Osteocyte (in vitro differentiated cells): ENCODE measurements around the gene ENOSF1. TPM values are rescaled to one million over a fixed set of nuclear protein-coding genes. Genes with fewer than 3 reads are reported as not detected.

Experiments used
- DNase-seq: peaks from one replicate; pipeline ENCODE4 v3.0.0; 2021; ENCODE audit warnings: mixed read lengths; ENCODE audit not compliant: unreplicated experiment; ENCODE audit errors: extremely low spot score
- H3K27ac Mint-ChIP-seq: one replicate; pipeline ENCODE4 v1.8.0; 2021; ENCODE audit warnings: mild to moderate bottlenecking, mixed read lengths; ENCODE audit not compliant: unreplicated experiment
- H3K27me3 Mint-ChIP-seq: one replicate; pipeline ENCODE4 v1.8.0; 2021; ENCODE audit warnings: mixed read lengths; ENCODE audit not compliant: unreplicated experiment
- H3K36me3 Mint-ChIP-seq: one replicate; pipeline ENCODE4 v1.8.0; 2021; ENCODE audit warnings: mixed read lengths; ENCODE audit not compliant: unreplicated experiment
- H3K4me1 Mint-ChIP-seq: one replicate; pipeline ENCODE4 v1.8.0; 2021; ENCODE audit warnings: mixed read lengths; ENCODE audit not compliant: unreplicated experiment
- H3K4me3 Mint-ChIP-seq: one replicate; pipeline ENCODE4 v1.8.0; 2021; ENCODE audit warnings: mild to moderate bottlenecking, moderate library complexity, mixed read lengths; ENCODE audit not compliant: unreplicated experiment
- H3K9me3 Mint-ChIP-seq: one replicate; pipeline ENCODE4 v1.8.0; 2021; ENCODE audit warnings: mixed read lengths; ENCODE audit not compliant: unreplicated experiment
- total RNA-seq: library from RNA; stranded (reverse); gene quantifications from 2 replicates; pipeline ENCODE4 v1.2.1, GENCODE V29; 2021
- TF ChIP-seq, protein P1 (sequence below): fragments of 200-600 bp; sonication (generic); IDR thresholded peaks from 2 replicates; pipeline ENCODE4 v1.5.0; 2021; ENCODE audit warnings: antibody characterized with exemption, mild to moderate bottlenecking, moderate library complexity

The ENOSF1 gene
- total RNA-seq, 1 donor from 2014 or later, result 22.3 TPM

DNA sequence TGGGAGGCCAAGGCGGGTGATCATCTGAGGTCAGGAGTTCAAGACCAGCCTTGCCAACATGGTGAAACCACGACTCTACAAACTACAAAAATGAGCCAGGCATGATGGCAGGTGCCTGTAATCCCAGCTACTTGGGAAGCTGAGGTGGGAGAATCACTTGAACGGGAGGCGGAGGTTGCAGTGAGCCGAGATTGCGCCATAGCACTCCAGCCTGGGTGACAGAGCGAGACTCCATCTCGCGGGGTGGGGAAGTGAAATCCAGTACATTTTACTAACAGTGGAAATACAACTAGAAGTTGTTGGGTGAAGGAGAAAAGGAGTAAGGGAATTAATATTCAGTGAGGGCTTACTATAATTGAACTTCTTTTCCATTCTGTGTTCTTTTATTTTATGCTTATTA lies 13.2 kb upstream of the ENOSF1 start:
- no peak overlapping the region for H3K27ac Mint-ChIP-seq
- no peak overlapping the region for H3K4me3 Mint-ChIP-seq
- no peaks in the 10 kb centered on the region for H3K9me3 Mint-ChIP-seq
- no peak for DNase-seq
- TF ChIP-seq, protein P1, sequence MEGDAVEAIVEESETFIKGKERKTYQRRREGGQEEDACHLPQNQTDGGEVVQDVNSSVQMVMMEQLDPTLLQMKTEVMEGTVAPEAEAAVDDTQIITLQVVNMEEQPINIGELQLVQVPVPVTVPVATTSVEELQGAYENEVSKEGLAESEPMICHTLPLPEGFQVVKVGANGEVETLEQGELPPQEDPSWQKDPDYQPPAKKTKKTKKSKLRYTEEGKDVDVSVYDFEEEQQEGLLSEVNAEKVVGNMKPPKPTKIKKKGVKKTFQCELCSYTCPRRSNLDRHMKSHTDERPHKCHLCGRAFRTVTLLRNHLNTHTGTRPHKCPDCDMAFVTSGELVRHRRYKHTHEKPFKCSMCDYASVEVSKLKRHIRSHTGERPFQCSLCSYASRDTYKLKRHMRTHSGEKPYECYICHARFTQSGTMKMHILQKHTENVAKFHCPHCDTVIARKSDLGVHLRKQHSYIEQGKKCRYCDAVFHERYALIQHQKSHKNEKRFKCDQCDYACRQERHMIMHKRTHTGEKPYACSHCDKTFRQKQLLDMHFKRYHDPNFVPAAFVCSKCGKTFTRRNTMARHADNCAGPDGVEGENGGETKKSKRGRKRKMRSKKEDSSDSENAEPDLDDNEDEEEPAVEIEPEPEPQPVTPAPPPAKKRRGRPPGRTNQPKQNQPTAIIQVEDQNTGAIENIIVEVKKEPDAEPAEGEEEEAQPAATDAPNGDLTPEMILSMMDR, result no peak
- H3K27me3 Mint-ChIP-seq, result no peaks in the 10 kb centered on the region
- H3K4me1 Mint-ChIP-seq, result no peaks in the 10 kb centered on the region
- H3K36me3 Mint-ChIP-seq, result peaks cover 30% of the 10 kb centered on the region

DNA sequence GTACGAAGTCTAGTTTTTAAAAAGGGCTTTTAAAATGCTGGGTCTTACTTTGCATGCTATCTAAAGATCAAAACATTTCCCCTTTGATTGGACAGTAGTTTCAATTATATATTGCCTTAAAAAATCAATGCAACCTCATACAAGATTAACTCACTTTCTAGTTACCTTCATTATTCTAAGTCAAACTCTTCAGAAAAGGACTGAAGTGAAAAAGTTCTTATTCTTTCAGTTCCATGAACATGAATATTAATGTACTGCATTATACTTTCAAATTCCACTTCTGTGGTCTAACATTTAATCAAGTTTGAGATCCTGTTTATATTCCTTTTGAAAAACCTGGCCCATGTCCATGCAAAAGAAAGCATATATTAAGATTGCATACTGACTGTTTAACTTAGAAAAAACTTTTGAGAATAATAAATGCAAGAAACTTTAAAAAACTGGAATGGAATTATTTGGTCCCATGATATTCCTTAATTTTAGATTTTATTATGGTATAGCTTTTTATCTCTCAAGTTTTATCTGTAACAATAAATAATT lies 11.2 kb upstream of the ENOSF1 start:
- peaks cover 29% of the 10 kb centered on the region for H3K36me3 Mint-ChIP-seq
- no peaks in the 10 kb centered on the region for H3K27me3 Mint-ChIP-seq
- no peak for DNase-seq
- H3K27ac Mint-ChIP-seq, result no peak overlapping the region
- H3K4me1 Mint-ChIP-seq, result no peaks in the 10 kb centered on the region
- TF ChIP-seq, protein P1, result no peak
- H3K9me3 Mint-ChIP-seq, result no peaks in the 10 kb centered on the region
- H3K4me3 Mint-ChIP-seq, result no peak overlapping the region

DNA sequence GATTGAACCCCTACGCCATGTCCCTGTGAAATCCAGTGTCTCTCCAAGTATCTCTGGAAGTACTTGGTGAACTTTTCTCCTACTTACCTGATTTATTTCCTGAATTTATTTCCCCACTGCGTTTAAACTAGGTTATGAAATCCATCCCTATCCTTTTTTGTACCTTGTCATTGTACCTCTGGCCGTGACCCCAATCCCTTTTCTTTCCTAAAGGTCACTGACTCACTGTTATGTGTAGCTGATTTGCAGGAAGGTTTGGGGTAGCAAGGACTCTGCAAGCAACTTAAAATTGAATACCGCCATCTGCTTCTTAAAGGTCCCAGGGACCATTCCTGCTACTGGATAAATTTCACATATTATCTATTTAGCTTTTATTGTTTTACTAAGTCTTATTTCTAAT lies 4.6 kb upstream of the ENOSF1 start:
- Mint-ChIP-seq H3K4me1 (peaks cover 15% of the 10 kb centered on the region), H3K27ac (no peak overlapping the region), H3K4me3 (no peak overlapping the region), H3K27me3 (no peaks in the 10 kb centered on the region), H3K36me3 (peaks cover 8% of the 10 kb centered on the region), H3K9me3 (peaks cover 7% of the 10 kb centered on the region)
- no peak for DNase-seq
- TF ChIP-seq, protein P1, result no peak

DNA sequence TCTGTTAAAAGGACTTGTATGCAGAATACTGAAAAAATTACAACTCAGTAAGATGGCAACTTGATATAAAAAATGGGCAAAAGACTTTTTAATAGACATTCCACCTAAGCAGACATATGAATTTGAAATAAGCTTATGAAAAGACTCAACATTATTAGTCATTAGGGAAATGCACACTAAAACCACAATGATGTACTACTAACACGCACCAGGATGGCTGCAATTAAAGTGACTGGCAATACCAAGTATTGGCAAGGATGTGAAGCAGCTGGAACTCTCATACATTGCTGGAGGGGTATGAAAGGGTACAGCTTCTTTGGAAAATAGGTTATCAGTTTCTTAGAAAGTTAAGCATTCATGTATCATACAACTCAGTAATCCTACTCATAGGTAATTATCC lies 3.2 kb upstream of the ENOSF1 start:
- DNase-seq, result no peak
- H3K4me1 Mint-ChIP-seq, result peaks cover 23% of the 10 kb centered on the region

DNA sequence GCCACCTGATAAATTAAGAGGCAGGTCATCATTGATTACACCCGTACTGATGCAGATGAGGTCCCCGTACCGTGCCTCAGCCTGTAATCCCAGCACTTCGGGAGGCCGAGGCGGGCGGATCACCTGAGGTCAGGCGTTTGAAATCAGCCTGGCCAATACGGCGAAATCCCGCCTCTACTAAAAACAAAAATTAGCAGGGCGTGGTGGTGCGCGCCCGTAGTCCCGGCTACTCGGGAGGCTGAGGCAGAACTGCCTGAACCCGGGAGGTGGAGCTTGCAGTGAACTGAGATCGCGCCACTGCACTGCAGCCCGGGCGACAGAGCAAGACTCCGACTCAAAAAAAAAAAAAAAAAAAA lies 683 bp upstream of the ENOSF1 start:
- DNase-seq, result no peak
- Mint-ChIP-seq H3K9me3 (peaks cover 7% of the 10 kb centered on the region), H3K27ac (no peak overlapping the region), H3K4me1 (peaks cover 23% of the 10 kb centered on the region), H3K4me3 (peak overlapping the region; percentile 57), H3K27me3 (no peaks in the 10 kb centered on the region), H3K36me3 (no peaks in the 10 kb centered on the region)
- TF ChIP-seq, protein P1, result no peak

More for the DNA sequence above, 3.2 kb upstream of the ENOSF1 start:
- peaks cover 7% of the 10 kb centered on the region for H3K9me3 Mint-ChIP-seq
- TF ChIP-seq, protein P1, result no peak
- H3K27ac Mint-ChIP-seq, result no peak overlapping the region
- no peak overlapping the region for H3K4me3 Mint-ChIP-seq
- H3K36me3 Mint-ChIP-seq, result peaks cover 7% of the 10 kb centered on the region
- H3K27me3 Mint-ChIP-seq, result no peaks in the 10 kb centered on the region
